GM23338 (cell line): Measurements from ENCODE around the gene OR4D1. TPM values are rescaled to one million over a fixed set of nuclear protein-coding genes. Genes with fewer than 3 reads are reported as not detected.

ENCODE experiments used
- ATAC-seq: fragments of 200-7000 bp; cut with Tn5 transposase; 3 replicates; pipeline ENCODE4 v1.9.1; 2020
- DNase-seq: peaks from one replicate; pipeline ENCODE4 v3.0.0-alpha.2; 2015; ENCODE audit warnings: low spot score
- H2AFZ ChIP-seq: fragments of 200-600 bp; sonication (generic); 2 replicates; pipeline ENCODE4 v1.8.0; 2016; ENCODE audit warnings: antibody characterized with exemption, mild to moderate bottlenecking, moderate library complexity
- H3F3A ChIP-seq: fragments of 200-600 bp; sonication (generic); replicated peaks from 2 replicates; pipeline ENCODE4 v1.8.0; 2017; ENCODE audit warnings: antibody characterized with exemption, mixed run types, low read depth
- H3K27ac ChIP-seq: fragments of 200-600 bp; sonication (generic); 2 replicates; pipeline ENCODE4 v1.6.1; 2016; ENCODE audit warnings: low read depth
- H3K27me3 ChIP-seq: fragments of 200-600 bp; sonication (generic); 2 replicates; pipeline ENCODE4 v1.8.0; 2016; ENCODE audit warnings: mild to moderate bottlenecking, mixed run types, moderate library complexity; ENCODE audit not compliant: insufficient read depth
- H3K36me3 ChIP-seq: fragments of 200-600 bp; sonication (generic); 2 replicates; pipeline ENCODE4 v1.8.0; 2016; ENCODE audit warnings: mild to moderate bottlenecking; ENCODE audit not compliant: insufficient read depth
- H3K4me1 ChIP-seq: fragments of 200-600 bp; sonication (generic); 2 replicates; pipeline ENCODE4 v1.8.0; 2016; ENCODE audit warnings: mild to moderate bottlenecking, moderate library complexity; ENCODE audit not compliant: insufficient read depth
- H3K4me2 ChIP-seq: fragments of 200-600 bp; sonication (generic); 2 replicates; pipeline ENCODE4 v1.7.1; 2017; ENCODE audit warnings: mixed run types
- H3K4me3 ChIP-seq: fragments of 200-600 bp; sonication (generic); 2 replicates; pipeline ENCODE4 v1.6.1; 2016; ENCODE audit warnings: mixed run types
- H3K79me2 ChIP-seq: fragments of 200-600 bp; sonication (generic); replicated peaks from 2 replicates; pipeline ENCODE4 v1.8.0; 2017; ENCODE audit warnings: mild to moderate bottlenecking; ENCODE audit not compliant: insufficient read depth
- H3K9me2 ChIP-seq: fragments of 200-600 bp; sonication (generic); 2 replicates; pipeline ENCODE4 v1.8.0; 2017; ENCODE audit not compliant: insufficient read depth
- H4K20me1 ChIP-seq: fragments of 200-600 bp; sonication (generic); replicated peaks from 2 replicates; pipeline ENCODE4 v1.8.0; 2017; ENCODE audit warnings: mild to moderate bottlenecking; ENCODE audit not compliant: insufficient read depth
- H3K27ac Mint-ChIP-seq: 2 replicates; pipeline ENCODE4 v1.8.0; 2020; ENCODE audit warnings: inconsistent platforms, mild to moderate bottlenecking, moderate library complexity, mixed read lengths
- H3K27me3 Mint-ChIP-seq: 3 replicates; pipeline ENCODE4 v1.8.0; 2022; ENCODE audit warnings: low read depth, mild to moderate bottlenecking, moderate library complexity, mixed read lengths, inconsistent platforms; ENCODE audit not compliant: insufficient read depth, poor library complexity
- H3K36me3 Mint-ChIP-seq: 3 replicates; pipeline ENCODE4 v1.8.0; 2021; ENCODE audit warnings: low read depth, mild to moderate bottlenecking, inconsistent platforms, moderate library complexity, mixed read lengths
- H3K4me1 Mint-ChIP-seq: 3 replicates; pipeline ENCODE4 v1.8.0; 2020; ENCODE audit warnings: mild to moderate bottlenecking, inconsistent platforms, mixed read lengths
- H3K4me3 Mint-ChIP-seq: 3 replicates; pipeline ENCODE4 v1.8.0; 2021; ENCODE audit warnings: moderate library complexity, mild to moderate bottlenecking, inconsistent platforms, mixed read lengths
- H3K9me3 Mint-ChIP-seq: 3 replicates; pipeline ENCODE4 v1.8.0; 2020; ENCODE audit warnings: moderate library complexity, mild to moderate bottlenecking, inconsistent platforms, mixed read lengths
- CTCF ChIP-seq, 2 experiments: fragments of 200-600 bp in 1 of 2; sonication (generic) in 1 of 2; conservative IDR thresholded peaks; 2 replicates each; pipeline versions ENCODE4 v1.5.1 to v1.6.1; 2016 to 2017; ENCODE audit warnings: antibody characterized with exemption in 2 of 2, low read depth in 2 of 2, mild to moderate bottlenecking in 2 of 2, moderate library complexity in 1 of 2
- EZH2 ChIP-seq: fragments of 200-600 bp; sonication (generic); IDR thresholded peaks from one replicate; pipeline ENCODE4 v1.8.0; 2017; ENCODE audit warnings: antibody characterized with exemption, mild to moderate bottlenecking, low read depth; ENCODE audit not compliant: unreplicated experiment
- NANOG ChIP-seq: IDR thresholded peaks from 2 replicates; pipeline ENCODE4 v1.6.1; 2016; ENCODE audit warnings: antibody characterized with exemption, borderline replicate concordance
- ZNF462 ChIP-seq: fragments of 250-450 bp; sonication (Bioruptor Pico); IDR thresholded peaks from 2 replicates; pipeline ENCODE4 v1.5.0; 2020; ENCODE audit warnings: mild to moderate bottlenecking, moderate library complexity
- polyA plus RNA-seq: library from polyadenylated mRNA; unstranded; fragments of >200 nt; fragmentation: Nextera tagmentation; extraction: Ambion mirVana; gene quantifications from 2 replicates; pipeline ENCODE4 v1.2.1, GENCODE V29; 2016
- total RNA-seq: library from RNA; depleted of rRNA; stranded (reverse); fragments of >200 nt; shearing (Covaris generic); gene quantifications from 2 replicates; pipeline ENCODE4 v1.2.3, GENCODE V29; 2014

Gene OR4D1
- total and polyA plus RNA-seq, 2 experiments from 2014 or later = 0.10 to 0.50 TPM

GRCh38 chr17:58153046-58153445 lies 4.9 kb downstream of the OR4D1 start:
- no peaks in the 10 kb centered on the region for H3K9me3 Mint-ChIP-seq
- H3K27me3 ChIP-seq = peaks cover 29% of the 10 kb centered on the region
- H3K4me3 Mint-ChIP-seq = no peak overlapping the region
- H3K9me2 ChIP-seq = no peaks in the 10 kb centered on the region; the same call in 1 of the 2 replicates
- H3K4me3 ChIP-seq = no peak overlapping the region
- no peak for DNase-seq
- peaks cover 9% of the 10 kb centered on the region; the same call in 1 of the 2 replicates for H3F3A ChIP-seq
- no peak for ATAC-seq
- no peaks in the 10 kb centered on the region for H3K79me2 ChIP-seq
- H3K36me3 ChIP-seq = no peaks in the 10 kb centered on the region
- TF ChIP-seq ZNF462 (CRISPR knock-in tag) = no peak
- TF ChIP-seq NANOG = no peak
- TF ChIP-seq EZH2 = no peak
- TF ChIP-seq CTCF (conservative IDR thresholded peaks at IDR 0.05; ENCODE audit: low read depth in 2 of 2) = no peak
- H3K4me2 ChIP-seq = no peak overlapping the region
- no peaks in the 10 kb centered on the region for H3K4me1 ChIP-seq
- H3K27ac Mint-ChIP-seq = no peak overlapping the region
- H4K20me1 ChIP-seq = no peaks in the 10 kb centered on the region
- H3K4me1 Mint-ChIP-seq = peaks cover 6% of the 10 kb centered on the region; the same call in 2 of the 3 replicates
- no peaks in the 10 kb centered on the region for H3K36me3 Mint-ChIP-seq
- peaks cover 12% of the 10 kb centered on the region for H3K27me3 Mint-ChIP-seq
- no peak overlapping the region for H3K27ac ChIP-seq
- peak overlapping the region; percentile 52; the same call in 1 of the 2 replicates for H2AFZ ChIP-seq
